ENCODE data around the gene BLMH.
A peak's percentile ranks its signal among the peaks of the same experiment; 100 is the strongest.
"Not testable (repeated sequence)": the region's sequence is repeated elsewhere in the genome, so short reads cannot be mapped to it uniquely, and the experiment has no call there.

BLMH gene

GRCh38 chr17:30210366-30210765, 81.4 kb downstream of the BLMH start:
- H3K27ac ChIP-seq (ENCODE audit: poor library complexity, severe bottlenecking) = no peak overlapping the region
- no peak for ATAC-seq (ENCODE audit: low read depth)
- H3K4me3 ChIP-seq (ENCODE audit: severe bottlenecking) = no peak overlapping the region
- H3K27me3 ChIP-seq (ENCODE audit: insufficient read depth, poor library complexity, severe bottlenecking) = no peaks in the 10 kb centered on the region
- TF ChIP-seq, protein P1, sequence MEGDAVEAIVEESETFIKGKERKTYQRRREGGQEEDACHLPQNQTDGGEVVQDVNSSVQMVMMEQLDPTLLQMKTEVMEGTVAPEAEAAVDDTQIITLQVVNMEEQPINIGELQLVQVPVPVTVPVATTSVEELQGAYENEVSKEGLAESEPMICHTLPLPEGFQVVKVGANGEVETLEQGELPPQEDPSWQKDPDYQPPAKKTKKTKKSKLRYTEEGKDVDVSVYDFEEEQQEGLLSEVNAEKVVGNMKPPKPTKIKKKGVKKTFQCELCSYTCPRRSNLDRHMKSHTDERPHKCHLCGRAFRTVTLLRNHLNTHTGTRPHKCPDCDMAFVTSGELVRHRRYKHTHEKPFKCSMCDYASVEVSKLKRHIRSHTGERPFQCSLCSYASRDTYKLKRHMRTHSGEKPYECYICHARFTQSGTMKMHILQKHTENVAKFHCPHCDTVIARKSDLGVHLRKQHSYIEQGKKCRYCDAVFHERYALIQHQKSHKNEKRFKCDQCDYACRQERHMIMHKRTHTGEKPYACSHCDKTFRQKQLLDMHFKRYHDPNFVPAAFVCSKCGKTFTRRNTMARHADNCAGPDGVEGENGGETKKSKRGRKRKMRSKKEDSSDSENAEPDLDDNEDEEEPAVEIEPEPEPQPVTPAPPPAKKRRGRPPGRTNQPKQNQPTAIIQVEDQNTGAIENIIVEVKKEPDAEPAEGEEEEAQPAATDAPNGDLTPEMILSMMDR (IDR thresholded peaks at IDR 0.05; ENCODE audit: poor library complexity, severe bottlenecking) = no peak
- H3K9me3 ChIP-seq (ENCODE audit: severe bottlenecking) = no peaks in the 10 kb centered on the region
- no peak for DNase-seq (ENCODE audit: low spot score)
- H3K4me1 ChIP-seq (ENCODE audit: insufficient read depth, poor library complexity, severe bottlenecking) = no peaks in the 10 kb centered on the region
- no peaks in the 10 kb centered on the region for H3K36me3 ChIP-seq (ENCODE audit: low read depth)

DNA sequence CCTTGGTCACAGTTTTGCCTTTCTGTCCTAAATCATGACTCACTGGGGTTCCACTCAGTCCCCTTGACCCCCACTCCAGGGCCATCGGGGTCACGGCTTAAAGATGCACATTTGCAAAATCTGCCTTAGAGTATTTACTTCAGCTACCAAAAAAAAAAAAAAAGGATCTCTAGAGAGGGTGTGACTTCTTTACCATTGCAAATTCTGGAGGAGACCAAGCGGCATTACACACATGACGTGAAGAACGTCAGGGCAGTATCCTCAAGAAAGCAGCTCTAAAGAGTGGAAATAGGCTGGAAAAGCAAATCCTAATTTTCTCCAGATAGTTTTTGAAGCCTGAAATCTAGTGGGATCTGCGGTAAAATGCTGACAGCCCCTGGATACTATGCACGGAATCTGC, 81.8 kb downstream of the BLMH start:
- Histone ChIP-seq H3K27ac (ENCODE audit: poor library complexity, severe bottlenecking) (no peak overlapping the region), H3K27me3 (ENCODE audit: insufficient read depth, poor library complexity, severe bottlenecking) (no peaks in the 10 kb centered on the region), H3K36me3 (ENCODE audit: low read depth) (no peaks in the 10 kb centered on the region), H3K4me1 (ENCODE audit: insufficient read depth, poor library complexity, severe bottlenecking) (no peaks in the 10 kb centered on the region), H3K4me3 (ENCODE audit: severe bottlenecking) (no peak overlapping the region), H3K9me3 (ENCODE audit: severe bottlenecking) (no peaks in the 10 kb centered on the region)
- DNase-seq (ENCODE audit: low spot score) (no peak), ATAC-seq (ENCODE audit: low read depth) (no peak)
- TF ChIP-seq, protein P1 (IDR thresholded peaks at IDR 0.05; ENCODE audit: poor library complexity, severe bottlenecking) = no peak

GRCh38 chr17:30208214-30208613, 83.5 kb downstream of the BLMH start:
- TF ChIP-seq, protein P1 (IDR thresholded peaks at IDR 0.05; ENCODE audit: poor library complexity, severe bottlenecking) = no peak
- Histone ChIP-seq H3K27ac (ENCODE audit: poor library complexity, severe bottlenecking) (no peak overlapping the region), H3K4me3 (ENCODE audit: severe bottlenecking) (no peak overlapping the region), H3K36me3 (ENCODE audit: low read depth) (no peaks in the 10 kb centered on the region), H3K9me3 (ENCODE audit: severe bottlenecking) (no peaks in the 10 kb centered on the region), H3K4me1 (ENCODE audit: insufficient read depth, poor library complexity, severe bottlenecking) (no peaks in the 10 kb centered on the region), H3K27me3 (ENCODE audit: insufficient read depth, poor library complexity, severe bottlenecking) (no peaks in the 10 kb centered on the region)
- ATAC-seq (ENCODE audit: low read depth) (no peak), DNase-seq (ENCODE audit: low spot score) (no peak)

GRCh38 chr17:30207655-30208054, 84.1 kb downstream of the BLMH start:
- no peaks in the 10 kb centered on the region for H3K27me3 ChIP-seq (ENCODE audit: insufficient read depth, poor library complexity, severe bottlenecking)
- ATAC-seq (ENCODE audit: low read depth) (no peak), DNase-seq (ENCODE audit: low spot score) (no peak)
- no peak overlapping the region for H3K27ac ChIP-seq (ENCODE audit: poor library complexity, severe bottlenecking)
- no peaks in the 10 kb centered on the region for H3K36me3 ChIP-seq (ENCODE audit: low read depth)
- TF ChIP-seq, protein P1 (IDR thresholded peaks at IDR 0.05; ENCODE audit: poor library complexity, severe bottlenecking) = no peak
- H3K9me3 ChIP-seq (ENCODE audit: severe bottlenecking) = no peaks in the 10 kb centered on the region
- no peaks in the 10 kb centered on the region for H3K4me1 ChIP-seq (ENCODE audit: insufficient read depth, poor library complexity, severe bottlenecking)
- H3K4me3 ChIP-seq (ENCODE audit: severe bottlenecking) = no peak overlapping the region

DNA sequence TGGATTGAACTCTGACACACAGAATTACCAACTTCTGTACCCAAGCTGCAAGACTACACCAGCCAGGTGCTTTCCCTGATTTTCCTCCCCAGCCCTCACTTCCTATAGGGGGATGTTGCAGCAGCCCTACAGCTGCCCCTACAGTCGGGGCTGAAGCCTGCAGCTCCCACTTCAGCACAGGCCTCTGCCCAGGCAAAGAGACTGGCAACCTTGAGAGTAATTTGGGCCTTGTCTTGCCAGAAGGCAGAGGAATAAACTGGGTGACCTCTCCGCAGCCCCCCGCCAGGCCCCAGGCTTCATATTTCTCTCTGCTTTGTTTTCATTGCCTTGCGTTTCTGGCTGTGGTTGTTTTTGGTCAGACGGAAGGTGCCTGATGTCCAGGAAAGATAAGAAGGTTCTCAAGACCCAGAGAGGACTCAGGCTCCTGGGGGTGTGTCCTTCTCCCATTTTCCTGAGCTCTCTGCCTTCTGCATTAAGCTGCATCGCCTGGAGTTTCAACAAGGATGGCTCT, 88.2 kb downstream of the BLMH start:
- Histone ChIP-seq H3K4me3 (ENCODE audit: severe bottlenecking) (no peak overlapping the region), H3K36me3 (ENCODE audit: low read depth) (no peaks in the 10 kb centered on the region), H3K27ac (ENCODE audit: poor library complexity, severe bottlenecking) (no peak overlapping the region), H3K4me1 (ENCODE audit: insufficient read depth, poor library complexity, severe bottlenecking) (no peaks in the 10 kb centered on the region), H3K27me3 (ENCODE audit: insufficient read depth, poor library complexity, severe bottlenecking) (no peaks in the 10 kb centered on the region), H3K9me3 (ENCODE audit: severe bottlenecking) (no peaks in the 10 kb centered on the region)
- no peak for DNase-seq (ENCODE audit: low spot score)
- TF ChIP-seq, protein P1 (IDR thresholded peaks at IDR 0.05; ENCODE audit: poor library complexity, severe bottlenecking) = no peak
- 0 out of 3 replicates have a peak, but pooled peaks have one; percentile 21 for ATAC-seq (ENCODE audit: low read depth)

- DNase-seq (ENCODE audit: low spot score); H3K9me3 ChIP-seq (ENCODE audit: severe bottlenecking); ATAC-seq (ENCODE audit: low read depth); H3K4me3 ChIP-seq (ENCODE audit: severe bottlenecking); H3K27ac ChIP-seq (ENCODE audit: poor library complexity, severe bottlenecking); H3K4me1 ChIP-seq (ENCODE audit: insufficient read depth, poor library complexity, severe bottlenecking); H3K27me3 ChIP-seq (ENCODE audit: insufficient read depth, poor library complexity, severe bottlenecking); H3K36me3 ChIP-seq (ENCODE audit: low read depth): not testable (repeated sequence)
These were observed 91.1 kb downstream of the BLMH start for GRCh38 chr17:30200656-30201055.
